ENCODE data around the gene COL18A1. TPM values are rescaled to one million over a fixed set of nuclear protein-coding genes. Genes with fewer than 3 reads are reported as not detected.

The COL18A1 gene
- total RNA-seq, 1 experiment from 2014 or later: 170 TPM

DNA sequence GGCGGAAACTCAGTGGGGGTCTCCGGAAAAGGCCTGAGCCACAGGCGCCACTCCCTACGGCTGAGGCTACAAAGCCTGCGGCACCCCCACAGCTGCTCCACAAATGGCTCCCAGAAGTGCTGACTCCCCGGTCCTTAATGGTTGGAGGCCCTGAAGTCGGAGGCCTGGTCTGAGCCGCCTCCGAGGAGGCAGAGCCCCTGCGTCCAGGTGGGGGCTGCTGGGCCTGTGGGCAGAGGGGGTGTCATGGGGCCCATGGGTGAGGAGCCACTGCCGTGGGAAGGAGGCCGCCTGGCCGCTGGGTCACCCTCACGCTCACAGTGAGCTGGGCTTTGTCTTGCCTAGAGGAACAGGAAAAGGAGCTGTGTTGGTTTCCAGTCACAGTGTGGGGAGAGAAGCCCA, 12.4 kb upstream of the COL18A1 start:
- H3K36me3 Mint-ChIP-seq (ENCODE audit: insufficient read depth, unreplicated experiment): no peaks in the 10 kb centered on the region
- H3K4me3 ChIP-seq (ENCODE audit: low read depth, low read length): no peak overlapping the region
- H3K4me1 ChIP-seq: peaks cover 6% of the 10 kb centered on the region; the same call in 1 of the 2 replicates
- no peaks in the 10 kb centered on the region for H3K27me3 Mint-ChIP-seq (ENCODE audit: insufficient read depth, unreplicated experiment)
- no peaks in the 10 kb centered on the region for H3K9me3 ChIP-seq
- H3K36me3 ChIP-seq (ENCODE audit: control insufficient read depth, insufficient read depth, low read length): no peaks in the 10 kb centered on the region
- H3K4me3 Mint-ChIP-seq (ENCODE audit: unreplicated experiment): no peak overlapping the region
- no peaks in the 10 kb centered on the region for H3K4me1 Mint-ChIP-seq (ENCODE audit: low read depth, unreplicated experiment)
- H3K9me3 Mint-ChIP-seq (ENCODE audit: unreplicated experiment): no peaks in the 10 kb centered on the region
- CTCF ChIA-PET: no interaction called here
- TF ChIP-seq, protein P1, sequence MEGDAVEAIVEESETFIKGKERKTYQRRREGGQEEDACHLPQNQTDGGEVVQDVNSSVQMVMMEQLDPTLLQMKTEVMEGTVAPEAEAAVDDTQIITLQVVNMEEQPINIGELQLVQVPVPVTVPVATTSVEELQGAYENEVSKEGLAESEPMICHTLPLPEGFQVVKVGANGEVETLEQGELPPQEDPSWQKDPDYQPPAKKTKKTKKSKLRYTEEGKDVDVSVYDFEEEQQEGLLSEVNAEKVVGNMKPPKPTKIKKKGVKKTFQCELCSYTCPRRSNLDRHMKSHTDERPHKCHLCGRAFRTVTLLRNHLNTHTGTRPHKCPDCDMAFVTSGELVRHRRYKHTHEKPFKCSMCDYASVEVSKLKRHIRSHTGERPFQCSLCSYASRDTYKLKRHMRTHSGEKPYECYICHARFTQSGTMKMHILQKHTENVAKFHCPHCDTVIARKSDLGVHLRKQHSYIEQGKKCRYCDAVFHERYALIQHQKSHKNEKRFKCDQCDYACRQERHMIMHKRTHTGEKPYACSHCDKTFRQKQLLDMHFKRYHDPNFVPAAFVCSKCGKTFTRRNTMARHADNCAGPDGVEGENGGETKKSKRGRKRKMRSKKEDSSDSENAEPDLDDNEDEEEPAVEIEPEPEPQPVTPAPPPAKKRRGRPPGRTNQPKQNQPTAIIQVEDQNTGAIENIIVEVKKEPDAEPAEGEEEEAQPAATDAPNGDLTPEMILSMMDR (IDR thresholded peaks at IDR 0.05; ENCODE audit: insufficient read depth in 1 of 2, low read depth in 1 of 2, low read length in 1 of 2, severe bottlenecking in 1 of 2, unreplicated experiment in 1 of 2): no peak
- intact Hi-C loops (cut with micrococcal nuclease; ENCODE audit: unreplicated experiment): no loop called here
- POLR2A ChIA-PET: no interaction called here
- no peak for DNase-seq
- H3K27ac Mint-ChIP-seq (ENCODE audit: unreplicated experiment): no peak overlapping the region
- no peaks in the 10 kb centered on the region for H3K27me3 ChIP-seq (replicated peaks; ENCODE audit: control insufficient read depth, insufficient read depth, low read length)
- no TSS peak for BruUV-seq (replicated peaks)

DNA sequence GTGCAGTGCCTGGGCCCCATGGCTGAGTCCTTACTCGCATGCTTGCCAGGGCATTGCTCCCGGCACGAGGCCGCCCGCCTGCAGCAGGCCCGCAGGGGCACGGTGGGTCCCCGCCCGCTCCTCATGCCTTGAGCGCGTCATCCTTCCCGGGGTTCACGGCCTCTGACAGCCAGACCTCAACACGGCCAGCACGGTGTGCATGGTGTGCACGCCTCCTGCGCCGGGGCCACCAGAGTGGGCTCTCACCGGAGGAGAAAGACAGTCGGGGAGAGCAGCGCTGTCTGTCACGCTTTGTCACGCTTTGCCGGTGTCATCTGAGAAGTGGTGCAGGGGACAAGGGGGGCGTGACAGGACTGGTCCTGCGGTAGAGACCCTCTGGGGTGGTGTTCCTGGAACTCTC, 11.9 kb upstream of the COL18A1 start:
- intact Hi-C loops (cut with micrococcal nuclease; ENCODE audit: unreplicated experiment): no loop called here
- Histone ChIP-seq H3K4me1 (peaks cover 5% of the 10 kb centered on the region; the same call in 1 of the 2 replicates), H3K4me3 (ENCODE audit: low read depth, low read length) (no peak overlapping the region), H3K9me3 (no peaks in the 10 kb centered on the region), H3K27me3 (replicated peaks; ENCODE audit: control insufficient read depth, insufficient read depth, low read length) (no peaks in the 10 kb centered on the region), H3K36me3 (ENCODE audit: control insufficient read depth, insufficient read depth, low read length) (no peaks in the 10 kb centered on the region)
- DNase-seq: no peak
- Mint-ChIP-seq H3K27me3 (ENCODE audit: insufficient read depth, unreplicated experiment) (no peaks in the 10 kb centered on the region), H3K4me3 (ENCODE audit: unreplicated experiment) (no peak overlapping the region), H3K36me3 (ENCODE audit: insufficient read depth, unreplicated experiment) (no peaks in the 10 kb centered on the region), H3K9me3 (ENCODE audit: unreplicated experiment) (no peaks in the 10 kb centered on the region), H3K4me1 (ENCODE audit: low read depth, unreplicated experiment) (no peaks in the 10 kb centered on the region), H3K27ac (ENCODE audit: unreplicated experiment) (no peak overlapping the region)
- CTCF ChIA-PET: no interaction called here
- POLR2A ChIA-PET: no interaction called here
- TF ChIP-seq, protein P1 (IDR thresholded peaks at IDR 0.05; ENCODE audit: insufficient read depth in 1 of 2, low read depth in 1 of 2, low read length in 1 of 2, severe bottlenecking in 1 of 2, unreplicated experiment in 1 of 2): no peak
- no TSS peak for BruUV-seq (replicated peaks)

DNA sequence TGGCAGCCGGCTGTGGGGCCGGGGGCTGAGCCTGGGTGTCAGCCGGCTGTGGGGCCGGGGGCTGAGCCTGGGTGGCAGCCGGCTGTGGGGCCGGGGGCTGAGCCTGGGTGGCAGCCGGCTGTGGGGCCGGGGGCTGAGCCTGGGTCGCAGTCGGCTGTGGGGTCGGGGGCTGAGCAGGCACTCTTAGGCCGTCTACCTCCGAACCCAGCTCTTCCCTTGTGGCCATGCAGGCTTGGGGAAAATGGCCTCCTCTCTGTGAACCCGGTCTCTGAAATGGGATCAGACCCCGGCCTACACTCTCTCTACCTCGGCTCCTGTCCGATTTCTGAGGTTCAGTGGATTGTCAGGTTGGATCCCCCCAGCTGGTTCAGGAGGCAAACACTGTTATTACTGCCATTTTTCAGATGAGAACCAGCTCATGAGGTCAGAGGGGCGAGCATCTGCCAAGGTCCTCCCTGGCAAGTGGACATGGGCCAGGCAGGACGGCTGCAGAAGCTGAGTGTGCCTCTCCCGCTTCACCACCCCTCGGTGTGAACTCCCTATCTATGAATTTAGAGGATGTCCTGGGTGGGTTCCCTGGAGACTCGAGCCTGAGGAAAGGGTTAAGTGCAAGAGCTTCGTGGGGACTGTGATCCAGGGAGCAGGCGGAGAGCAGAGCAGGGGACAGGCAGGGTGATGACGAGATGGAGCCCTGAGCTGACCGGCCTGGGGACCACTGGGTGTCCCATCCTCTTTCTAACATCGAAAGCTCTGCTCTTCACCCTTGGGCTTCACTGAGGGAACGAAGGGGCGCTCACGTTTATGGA, 10.9 kb upstream of the COL18A1 start:
- H3K4me3 Mint-ChIP-seq (ENCODE audit: unreplicated experiment): no peak overlapping the region
- DNase-seq: no peak
- no peaks in the 10 kb centered on the region for H3K36me3 ChIP-seq (ENCODE audit: control insufficient read depth, insufficient read depth, low read length)
- no peak overlapping the region for H3K27ac Mint-ChIP-seq (ENCODE audit: unreplicated experiment)
- TF ChIP-seq, protein P1 (IDR thresholded peaks at IDR 0.05; ENCODE audit: insufficient read depth in 1 of 2, low read depth in 1 of 2, low read length in 1 of 2, severe bottlenecking in 1 of 2, unreplicated experiment in 1 of 2): no peak
- no peaks in the 10 kb centered on the region for H3K9me3 ChIP-seq
- no TSS peak for BruUV-seq (replicated peaks)
- H3K27me3 Mint-ChIP-seq (ENCODE audit: insufficient read depth, unreplicated experiment): no peaks in the 10 kb centered on the region
- no peak overlapping the region for H3K4me3 ChIP-seq (ENCODE audit: low read depth, low read length)
- no peaks in the 10 kb centered on the region for H3K36me3 Mint-ChIP-seq (ENCODE audit: insufficient read depth, unreplicated experiment)
- intact Hi-C loops (cut with micrococcal nuclease; ENCODE audit: unreplicated experiment): no loop called here
- CTCF ChIA-PET: no interaction called here
- no peaks in the 10 kb centered on the region for H3K27me3 ChIP-seq (replicated peaks; ENCODE audit: control insufficient read depth, insufficient read depth, low read length)
- H3K9me3 Mint-ChIP-seq (ENCODE audit: unreplicated experiment): peaks cover 4% of the 10 kb centered on the region
- no peaks in the 10 kb centered on the region for H3K4me1 ChIP-seq
- POLR2A ChIA-PET: no interaction called here
- no peaks in the 10 kb centered on the region for H3K4me1 Mint-ChIP-seq (ENCODE audit: low read depth, unreplicated experiment)

All from Caco-2 (cell line).